Tibial artery (tissue), 4 donors: ENCODE results near the gene MAPK8IP2.
A peak's percentile ranks its signal among the peaks of the same experiment; 100 is the strongest.

ENCODE experiments used
- DNase-seq, 2 donors: peaks; one replicate each; pipeline ENCODE4 v3.0.0-alpha.2; 2019
- H3K27ac ChIP-seq, 2 donors: fragments of 200-600 bp; sonication (generic) in 1 of 2; 1 replicate in 1 of 2; 2 replicates in 1 of 2; pipeline ENCODE4 v1.5.1; 2018 to 2019; ENCODE audit warnings: mild to moderate bottlenecking in 1 of 2
- H3K27me3 ChIP-seq, 2 donors: fragments of 200-600 bp; sonication (generic) in 1 of 2; one replicate each; pipeline versions ENCODE4 v1.5.1 to v1.6.0; 2016 to 2019
- H3K36me3 ChIP-seq, 3 donors: fragments of 200-600 bp; sonication (generic) in 2 of 3; one replicate each; pipeline ENCODE4 v1.5.1; 2016 to 2019; ENCODE audit warnings: mild to moderate bottlenecking in 2 of 3
- H3K4me1 ChIP-seq, 4 donors: fragments of 200-600 bp; sonication (generic) in 2 of 4; 1 replicate in 3 of 4; 2 replicates in 1 of 4; pipeline ENCODE4 v1.5.1; 2016 to 2019
- H3K4me3 ChIP-seq, 2 donors: fragments of 200-600 bp; sonication (generic) in 1 of 2; 1 replicate in 1 of 2; 2 replicates in 1 of 2; pipeline ENCODE4 v1.5.1; 2018 to 2019; ENCODE audit warnings: mild to moderate bottlenecking in 2 of 2
- H3K9me3 ChIP-seq, 3 donors: fragments of 200-600 bp; sonication (generic) in 1 of 3; one replicate each; pipeline ENCODE4 v1.5.1; 2016 to 2019
- CTCF ChIP-seq, 2 experiments: fragments of 200-600 bp in 1 of 2; fragments of 450-650 bp in 1 of 2; IDR thresholded peaks; one replicate each; pipeline ENCODE4 v1.5.1; 2017 to 2019; ENCODE audit warnings: antibody characterized with exemption in 2 of 2, mild to moderate bottlenecking in 1 of 2, moderate library complexity in 1 of 2
- intact Hi-C: fragments of 100-400 bp; cut with DNase I; formaldehyde crosslinking; loops from one replicate; pipeline ENCODE4 v1.15.0; 2023; ENCODE audit warnings: low total_unique reads

MAPK8IP2 gene

GRCh38 chr22:50571264-50572175, 29.1 kb upstream of the MAPK8IP2 start:
- H3K4me3 ChIP-seq, result no peak overlapping the region
- peaks cover 0 to 6% of the 10 kb centered on the region in 2 donors for H3K27me3 ChIP-seq
- DNase-seq, result no peak
- no peak overlapping the region for H3K27ac ChIP-seq
- no peaks in the 10 kb centered on the region for H3K4me1 ChIP-seq
- intact Hi-C loops, result no loop called here
- no peaks in the 10 kb centered on the region for H3K9me3 ChIP-seq
- peaks cover 0 to 58% (median 0%) of the 10 kb centered on the region in 3 donors for H3K36me3 ChIP-seq
- no peak for TF ChIP-seq CTCF (IDR thresholded peaks at IDR 0.05)

DNA sequence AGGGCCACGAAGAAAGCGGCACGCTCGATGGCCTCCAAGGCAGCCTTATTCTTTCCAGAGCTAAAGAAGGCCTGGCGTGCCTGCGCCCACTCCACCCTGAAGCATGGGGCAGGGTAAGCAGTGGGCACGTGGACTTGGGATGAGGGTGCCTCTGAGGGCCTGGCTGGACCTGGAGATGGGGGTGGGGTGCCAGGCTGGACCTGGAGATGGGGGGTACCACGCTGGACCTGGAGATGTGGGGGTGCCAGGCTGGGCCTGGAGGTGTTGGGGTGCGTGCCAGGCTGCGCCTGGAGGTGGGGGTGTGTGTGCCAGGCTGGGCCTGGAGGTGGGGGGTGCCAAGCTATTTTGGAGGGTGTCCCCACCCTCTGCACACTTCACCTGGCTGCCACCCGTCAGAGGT, 27.6 kb upstream of the MAPK8IP2 start:
- H3K9me3 ChIP-seq, result no peaks in the 10 kb centered on the region
- peaks cover 0 to 20% of the 10 kb centered on the region in 2 donors for H3K27me3 ChIP-seq
- H3K4me1 ChIP-seq, result peaks cover 0 to 1% (median under 1%) of the 10 kb centered on the region in 4 donors
- H3K4me3 ChIP-seq, result no peak overlapping the region
- H3K36me3 ChIP-seq, result peaks cover 0 to 58% (median 0%) of the 10 kb centered on the region in 3 donors
- DNase-seq, result peak in 1 of 2 donors; percentile 56
- no peak overlapping the region for H3K27ac ChIP-seq
- no peak for TF ChIP-seq CTCF (IDR thresholded peaks at IDR 0.05)
- intact Hi-C loops, result no loop called here

DNA sequence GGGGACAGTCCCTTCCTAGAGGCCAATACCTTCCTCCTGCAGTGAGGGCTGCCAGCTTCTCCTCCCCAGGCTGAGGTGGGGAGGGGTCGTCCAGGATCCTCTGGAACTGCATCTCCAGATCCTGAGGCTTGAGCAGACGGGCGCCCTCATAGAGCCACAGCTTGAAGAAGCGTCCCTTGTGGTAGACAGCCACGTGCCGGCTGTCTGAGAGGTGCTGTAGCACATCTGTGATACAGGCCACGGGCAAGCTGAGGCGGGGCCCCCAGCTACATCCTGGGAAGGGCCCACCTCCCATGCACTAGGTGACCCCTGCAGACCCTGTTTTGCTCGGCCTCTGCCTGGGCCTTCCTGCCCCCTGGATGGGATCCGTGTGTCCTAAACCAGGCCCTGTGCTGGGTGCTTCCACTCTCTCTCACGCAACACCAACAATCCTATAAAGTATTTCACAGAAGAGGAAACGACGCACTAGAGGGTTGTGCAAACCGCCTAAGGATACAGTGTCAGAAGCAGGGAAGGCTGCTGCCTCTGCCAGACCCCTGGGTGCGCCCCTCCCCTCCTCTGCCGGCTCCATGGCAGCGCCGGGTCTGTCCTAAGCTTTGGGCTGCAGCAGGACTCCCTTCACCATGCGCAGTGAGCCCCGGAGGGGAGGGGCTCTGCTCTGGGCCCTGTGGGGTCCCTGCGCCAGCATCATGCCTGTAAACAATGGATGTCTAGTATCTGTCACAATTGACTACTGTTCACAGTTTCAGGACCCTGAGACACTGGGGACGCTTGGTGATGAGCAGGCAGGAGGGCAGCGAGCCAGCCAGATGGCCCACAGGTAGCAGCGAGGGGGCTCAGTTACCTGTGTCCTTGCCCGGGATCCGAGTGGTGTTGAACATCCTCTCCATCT, 26.9 kb upstream of the MAPK8IP2 start:
- no peak overlapping the region for H3K4me3 ChIP-seq
- H3K27me3 ChIP-seq, result peaks cover 0 to 28% of the 10 kb centered on the region in 2 donors
- peaks cover 0 to 55% (median 0%) of the 10 kb centered on the region in 3 donors for H3K36me3 ChIP-seq
- no peak overlapping the region for H3K27ac ChIP-seq
- DNase-seq, result peak in 1 of 2 donors; percentile 61
- no peaks in the 10 kb centered on the region for H3K9me3 ChIP-seq
- H3K4me1 ChIP-seq, result peaks cover 0 to 9% (median 7%) of the 10 kb centered on the region in 4 donors
- intact Hi-C loops, result no loop called here
- no peak for TF ChIP-seq CTCF (IDR thresholded peaks at IDR 0.05)

- intact Hi-C loops, result no loop called here
- Histone ChIP-seq H3K27me3 (peaks cover 0 to 33% of the 10 kb centered on the region in 2 donors), H3K4me1 (peaks cover 0 to 13% (median 8%) of the 10 kb centered on the region in 4 donors), H3K27ac (no peak overlapping the region), H3K4me3 (no peak overlapping the region), H3K36me3 (peaks cover 0 to 48% (median 0%) of the 10 kb centered on the region in 3 donors), H3K9me3 (no peaks in the 10 kb centered on the region)
- no peak for TF ChIP-seq CTCF (IDR thresholded peaks at IDR 0.05)
- DNase-seq, result no peak
Measured at GRCh38 chr22:50574383-50574755, 26.2 kb upstream of the MAPK8IP2 start.

- intact Hi-C loops, result no loop called here
- DNase-seq, result peak in 1 of 2 donors; percentile 51
- Histone ChIP-seq H3K36me3 (peaks cover 0 to 41% (median 0%) of the 10 kb centered on the region in 3 donors), H3K4me3 (no peak overlapping the region), H3K27ac (no peak overlapping the region), H3K27me3 (peaks cover 0 to 33% of the 10 kb centered on the region in 2 donors), H3K9me3 (no peaks in the 10 kb centered on the region), H3K4me1 (peaks cover 0 to 13% (median 8%) of the 10 kb centered on the region in 4 donors)
- TF ChIP-seq CTCF (IDR thresholded peaks at IDR 0.05), result no peak
Measured at GRCh38 chr22:50575426-50575941, 25.1 kb upstream of the MAPK8IP2 start.
